ENCODE measurements around the gene ZBTB24. TPM values are rescaled to one million over a fixed set of nuclear protein-coding genes. Genes with fewer than 3 reads are reported as not detected.

Gene ZBTB24
- total RNA-seq, result 8.2 TPM
- long read RNA-seq, full-length matches to known transcripts, result 4 of 15 reads
- long read RNA-seq, partial matches to known transcripts, result 3 of 15 reads
- long read RNA-seq, other reads (novel, unspliced or antisense), result 8 of 15 reads

GRCh38 chr6:109482905-109483734 lies at the start of gene ZBTB24:
Gene ZBTB24 (minus strand): TSS chr6:109483219. CDS start chr6:109482026, 1,193 bp downstream.
- H3K9me3 ChIP-seq, result no peaks in the 10 kb centered on the region
- H3K27ac ChIP-seq, result peak within 1 kb of the TSS; percentile 91
- H3K27me3 ChIP-seq (ENCODE audit: low read depth), result no peaks in the 10 kb centered on the region
- intact Hi-C loops (cut with DNase I), result no loop called here
- peak; percentile 95 for DNase-seq
- peaks cover 48% of the 10 kb centered on the region for H3K4me1 ChIP-seq
- ATAC-seq, result peak; percentile 96 to 97
- TF ChIP-seq CTCF (IDR thresholded peaks at IDR 0.05), result no peak
- H3K4me3 ChIP-seq, result peak within 1 kb of the TSS; percentile 85
- peaks cover 24% of the 10 kb centered on the region for H3K36me3 ChIP-seq

GRCh38 chr6:109531446-109531845 lies 48.4 kb upstream of the ZBTB24 start:
- intact Hi-C loops (cut with DNase I), result no loop called here
- DNase-seq, result no peak
- no peaks in the 10 kb centered on the region for H3K4me1 ChIP-seq
- H3K27me3 ChIP-seq (ENCODE audit: low read depth), result no peaks in the 10 kb centered on the region
- H3K27ac ChIP-seq, result no peak overlapping the region
- no peaks in the 10 kb centered on the region for H3K36me3 ChIP-seq
- no peak for TF ChIP-seq CTCF (IDR thresholded peaks at IDR 0.05)
- no peak overlapping the region for H3K4me3 ChIP-seq
- H3K9me3 ChIP-seq, result no peaks in the 10 kb centered on the region
- no peak for ATAC-seq

- intact Hi-C loops (cut with DNase I), result no loop called here
- no peaks in the 10 kb centered on the region for H3K4me1 ChIP-seq
- no peaks in the 10 kb centered on the region for H3K36me3 ChIP-seq
- no peak for DNase-seq
- no peak for TF ChIP-seq CTCF (IDR thresholded peaks at IDR 0.05)
- no peaks in the 10 kb centered on the region for H3K27me3 ChIP-seq (ENCODE audit: low read depth)
- H3K9me3 ChIP-seq, result no peaks in the 10 kb centered on the region
- H3K4me3 ChIP-seq, result no peak overlapping the region
- no peak for ATAC-seq
- H3K27ac ChIP-seq, result no peak overlapping the region
Measured at GRCh38 chr6:109527989-109528388, 45.0 kb upstream of the ZBTB24 start.

GRCh38 chr6:109526905-109527628 lies 44.0 kb upstream of the ZBTB24 start:
- DNase-seq (no peak), ATAC-seq (peak; percentile 72 to 76)
- Histone ChIP-seq H3K27ac (no peak overlapping the region), H3K27me3 (ENCODE audit: low read depth) (no peaks in the 10 kb centered on the region), H3K4me1 (no peaks in the 10 kb centered on the region), H3K4me3 (no peak overlapping the region), H3K36me3 (no peaks in the 10 kb centered on the region), H3K9me3 (no peaks in the 10 kb centered on the region)
- TF ChIP-seq CTCF (IDR thresholded peaks at IDR 0.05), result peak; percentile 60
- intact Hi-C loops (cut with DNase I), result no loop called here

- no peaks in the 10 kb centered on the region for H3K4me1 ChIP-seq
Measured at GRCh38 chr6:109524129-109524528, 41.1 kb upstream of the ZBTB24 start.

More at GRCh38 chr6:109524129-109524528, 41.1 kb upstream of the ZBTB24 start:
- no peak for DNase-seq
- TF ChIP-seq CTCF (IDR thresholded peaks at IDR 0.05), result no peak
- Histone ChIP-seq H3K9me3 (no peaks in the 10 kb centered on the region), H3K36me3 (no peaks in the 10 kb centered on the region), H3K27ac (no peak overlapping the region), H3K27me3 (ENCODE audit: low read depth) (no peaks in the 10 kb centered on the region), H3K4me3 (no peak overlapping the region)
- intact Hi-C loops (cut with DNase I), result no loop called here
- ATAC-seq, result no peak

All from lower lobe of right lung (tissue), 2 donors.